Kidney (tissue), 14 donors: Measurements from ENCODE around the gene PLA2G4E. TPM values are rescaled to one million over a fixed set of nuclear protein-coding genes. Genes with fewer than 3 reads are reported as not detected.
A peak's percentile ranks its signal among the peaks of the same experiment; 100 is the strongest.

Source experiments
- DNase-seq, 5 donors: peaks; one replicate each; pipeline ENCODE4 v3.0.0-alpha.2; 2013 to 2020
- FAIRE-seq: peaks from 2 replicates; lab custom pipeline; 2012; peaks lifted over from hg19 to GRCh38; lab: Jason Lieb, UNC
- H3K27ac ChIP-seq, 2 donors: one replicate each; pipeline ENCODE4 v1.7.0; 2013; ENCODE audit warnings: low read depth in 2 of 2, low read length in 2 of 2, inconsistent platforms in 1 of 2
- H3K27me3 ChIP-seq: one replicate; pipeline ENCODE4 v1.7.1; 2013; ENCODE audit warnings: low read length, inconsistent platforms; ENCODE audit not compliant: control insufficient read depth, insufficient read depth
- H3K36me3 ChIP-seq, 3 donors: one replicate each; pipeline versions ENCODE4 v1.7.0 to v1.7.1; 2013; ENCODE audit warnings: low read length in 3 of 3, control low read depth in 1 of 3, inconsistent platforms in 1 of 3; ENCODE audit not compliant: insufficient read depth in 3 of 3, control insufficient read depth in 2 of 3
- H3K4me1 ChIP-seq, 3 donors: one replicate each; pipeline versions ENCODE4 v1.7.0 to v1.7.1; 2013; ENCODE audit warnings: low read length in 3 of 3, inconsistent platforms in 1 of 3, low read depth in 1 of 3; ENCODE audit not compliant: control insufficient read depth in 2 of 3, insufficient read depth in 2 of 3
- H3K4me3 ChIP-seq, 3 donors: one replicate each; pipeline versions ENCODE4 v1.7.0 to v1.8.1; 2013; ENCODE audit warnings: low read length in 3 of 3, control low read depth in 1 of 3, inconsistent platforms in 1 of 3
- H3K9ac ChIP-seq, 3 donors: one replicate each; pipeline versions ENCODE4 v1.7.0 to v1.7.1; 2013; ENCODE audit warnings: low read length in 3 of 3, control low read depth in 1 of 3, inconsistent platforms in 1 of 3
- H3K9me3 ChIP-seq, 3 donors: one replicate each; pipeline versions ENCODE4 v1.7.0 to v1.7.1; 2013; ENCODE audit warnings: low read length in 3 of 3, control low read depth in 1 of 3, inconsistent platforms in 1 of 3; ENCODE audit not compliant: control insufficient read depth in 2 of 3, insufficient read depth in 1 of 3
- intact Hi-C: fragments of 100-400 bp; cut with DNase I; formaldehyde crosslinking; loops from one replicate; pipeline ENCODE4 v1.11.1; 2022
- polyA plus RNA-seq: library from polyadenylated mRNA; stranded (reverse); fragments of 350-450 nt; fragmentation: Illumina TruSeq; extraction: RNeasy Lipid Tissue Mini Kit (QIAGEN cat#74804); gene quantifications from one replicate; pipeline ENCODE4 v1.2.3, GENCODE V29; 2014; ENCODE audit warnings: low read depth, low replicate concordance; ENCODE audit not compliant: insufficient read depth
- total RNA-seq: library from RNA; stranded (reverse); fragmentation: NEBNext Ultra II Directional; extraction: Animal tissue kit (Norgen Biotek cat#: 25700); gene quantifications from one replicate; pipeline ENCODE4 v1.2.1, GENCODE V29; 2021
- TF ChIP-seq, protein P1 (sequence below): IDR thresholded peaks from 3 replicates; pipeline ENCODE4 v1.5.1; 2012; ENCODE audit warnings: mild to moderate bottlenecking, moderate library complexity, borderline replicate concordance; ENCODE audit not compliant: insufficient read depth; ENCODE audit errors: extremely low read depth
- donor health status: control.
- donor health status: control.
- donor health status: control.
- donor health status: control.
- donor health status: control.
- donor health status: DM: yes; HTN: yes; CAD: no.
- donor health status: Normal renal cell carcinoma (clear cell type).

Gene PLA2G4E
- total and polyA plus RNA-seq, 2 donors from 2014 or later, result not detected

DNA sequence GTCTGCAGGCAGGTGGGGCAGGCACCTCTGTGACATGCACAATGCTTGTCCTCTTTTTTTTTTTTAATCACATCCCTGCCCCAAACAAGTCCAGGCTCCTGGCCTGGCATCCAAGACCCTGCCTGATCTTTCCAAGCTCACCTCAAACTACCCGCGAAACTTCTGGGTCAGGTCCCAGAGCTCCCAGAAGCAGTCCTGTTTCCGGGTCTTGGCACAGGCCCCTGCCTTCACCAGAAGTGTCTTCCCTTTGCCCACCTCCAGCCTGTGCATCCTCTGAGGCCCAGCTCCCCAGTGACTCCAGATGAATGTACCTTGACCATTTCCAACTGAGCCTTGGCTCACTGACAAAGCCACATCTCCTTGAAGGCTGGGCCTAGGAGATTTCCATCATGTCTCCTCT lies 23.0 kb downstream of the PLA2G4E start:
- FAIRE-seq (no peak), DNase-seq (peak in 1 of 5 donors; percentile 43)
- Histone ChIP-seq H3K4me1 (no peaks in the 10 kb centered on the region), H3K4me3 (no peak overlapping the region), H3K27me3 (no peaks in the 10 kb centered on the region), H3K9ac (no peak overlapping the region), H3K36me3 (no peaks in the 10 kb centered on the region), H3K9me3 (no peaks in the 10 kb centered on the region), H3K27ac (no peak overlapping the region)
- intact Hi-C loops, result no loop called here
- TF ChIP-seq, protein P1, sequence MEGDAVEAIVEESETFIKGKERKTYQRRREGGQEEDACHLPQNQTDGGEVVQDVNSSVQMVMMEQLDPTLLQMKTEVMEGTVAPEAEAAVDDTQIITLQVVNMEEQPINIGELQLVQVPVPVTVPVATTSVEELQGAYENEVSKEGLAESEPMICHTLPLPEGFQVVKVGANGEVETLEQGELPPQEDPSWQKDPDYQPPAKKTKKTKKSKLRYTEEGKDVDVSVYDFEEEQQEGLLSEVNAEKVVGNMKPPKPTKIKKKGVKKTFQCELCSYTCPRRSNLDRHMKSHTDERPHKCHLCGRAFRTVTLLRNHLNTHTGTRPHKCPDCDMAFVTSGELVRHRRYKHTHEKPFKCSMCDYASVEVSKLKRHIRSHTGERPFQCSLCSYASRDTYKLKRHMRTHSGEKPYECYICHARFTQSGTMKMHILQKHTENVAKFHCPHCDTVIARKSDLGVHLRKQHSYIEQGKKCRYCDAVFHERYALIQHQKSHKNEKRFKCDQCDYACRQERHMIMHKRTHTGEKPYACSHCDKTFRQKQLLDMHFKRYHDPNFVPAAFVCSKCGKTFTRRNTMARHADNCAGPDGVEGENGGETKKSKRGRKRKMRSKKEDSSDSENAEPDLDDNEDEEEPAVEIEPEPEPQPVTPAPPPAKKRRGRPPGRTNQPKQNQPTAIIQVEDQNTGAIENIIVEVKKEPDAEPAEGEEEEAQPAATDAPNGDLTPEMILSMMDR, result no peak

DNA sequence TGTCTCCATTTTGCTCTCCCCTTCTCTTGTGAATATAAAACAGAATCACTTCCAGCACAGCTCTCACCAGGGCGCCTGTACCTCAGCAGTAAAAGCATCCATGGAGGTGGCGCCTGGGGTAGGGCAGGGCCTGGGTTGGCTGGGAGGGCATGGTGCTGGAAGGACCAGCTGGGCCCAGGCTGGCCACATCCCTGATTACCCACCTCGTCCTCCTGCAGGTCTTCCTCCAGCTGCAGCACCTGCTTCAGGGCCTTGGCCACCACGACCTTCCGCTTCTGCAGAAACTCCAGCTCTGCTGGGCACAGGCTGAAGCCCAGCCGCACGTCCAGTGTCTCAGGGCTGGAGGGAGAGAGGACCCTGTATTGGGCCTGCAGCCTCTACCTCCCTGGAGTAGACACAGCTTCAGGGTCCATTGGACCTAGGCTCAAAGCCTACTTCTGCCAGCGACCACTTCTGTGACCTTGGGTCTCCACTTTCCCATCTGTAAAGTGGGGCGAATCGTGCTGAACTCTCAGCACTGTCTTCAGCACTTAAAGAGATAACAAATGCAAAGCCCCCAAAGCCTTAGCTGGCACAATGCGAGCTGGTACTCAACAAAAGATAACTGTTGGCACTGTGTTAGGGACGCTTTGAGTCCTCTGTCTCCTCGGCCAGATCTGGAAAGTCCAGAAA lies 23.8 kb downstream of the PLA2G4E start:
- intact Hi-C loops, result no loop called here
- Histone ChIP-seq H3K27me3 (no peaks in the 10 kb centered on the region), H3K27ac (no peak overlapping the region), H3K9ac (no peak overlapping the region), H3K4me3 (no peak overlapping the region), H3K36me3 (no peaks in the 10 kb centered on the region), H3K4me1 (no peaks in the 10 kb centered on the region), H3K9me3 (no peaks in the 10 kb centered on the region)
- FAIRE-seq, result no peak
- TF ChIP-seq, protein P1, result no peak
- DNase-seq, result peak in 1 of 5 donors; percentile 53

DNA sequence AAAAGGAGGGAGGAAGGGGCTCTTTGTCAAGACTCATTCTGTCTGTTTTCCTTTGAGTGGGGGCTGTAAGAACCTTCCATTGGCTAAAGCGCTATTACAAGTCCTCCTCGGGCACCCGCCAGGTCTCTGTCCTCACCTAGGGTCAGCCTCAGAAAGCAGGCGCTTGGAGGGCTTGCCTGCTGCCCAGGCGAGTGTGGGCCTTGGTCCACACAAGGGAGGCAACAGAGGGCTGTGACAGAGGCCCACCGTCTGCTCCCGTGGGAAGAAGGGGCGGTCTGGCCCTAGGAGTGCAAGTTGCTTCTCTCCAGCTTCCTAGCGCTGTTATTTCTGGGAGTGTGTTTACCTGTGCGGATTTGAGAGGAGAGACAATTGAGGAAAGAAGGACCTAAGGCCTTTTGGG lies 24.5 kb downstream of the PLA2G4E start:
- no peak overlapping the region for H3K4me3 ChIP-seq
- DNase-seq (peak in 1 of 5 donors; percentile 52), FAIRE-seq (no peak)
- TF ChIP-seq, protein P1, result no peak
- no peak overlapping the region for H3K9ac ChIP-seq
- H3K9me3 ChIP-seq, result no peaks in the 10 kb centered on the region
- H3K27me3 ChIP-seq, result no peaks in the 10 kb centered on the region
- H3K4me1 ChIP-seq, result no peaks in the 10 kb centered on the region
- intact Hi-C loops, result no loop called here
- no peak overlapping the region for H3K27ac ChIP-seq
- no peaks in the 10 kb centered on the region for H3K36me3 ChIP-seq

DNA sequence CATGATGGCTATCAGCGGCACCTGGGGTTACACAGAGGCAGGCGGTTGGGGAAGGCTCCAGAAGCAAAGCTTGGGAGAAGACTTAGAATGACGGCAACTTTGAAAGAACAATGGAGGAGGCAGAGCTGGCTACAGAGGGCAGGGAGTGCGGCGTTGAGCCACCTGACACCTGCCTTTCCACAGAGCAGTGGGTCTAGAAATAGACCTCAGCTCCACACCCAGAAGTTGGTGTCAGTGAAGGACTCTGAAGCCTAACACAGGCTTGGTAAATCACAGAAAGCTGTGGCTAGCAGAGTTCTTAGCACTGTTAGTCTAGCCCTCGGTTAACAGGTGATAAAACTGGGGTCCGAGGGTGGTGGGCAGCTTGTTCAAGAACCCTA lies 25.4 kb downstream of the PLA2G4E start:
- DNase-seq, result no peak
- intact Hi-C loops, result no loop called here
- Histone ChIP-seq H3K27ac (no peak overlapping the region), H3K4me1 (no peaks in the 10 kb centered on the region), H3K27me3 (no peaks in the 10 kb centered on the region), H3K36me3 (no peaks in the 10 kb centered on the region), H3K4me3 (no peak overlapping the region), H3K9ac (no peak overlapping the region), H3K9me3 (no peaks in the 10 kb centered on the region)
- no peak for FAIRE-seq
- TF ChIP-seq, protein P1, result no peak
